OCI-LY1 (cell line): ENCODE measurements around the gene OSBPL3.
A peak's percentile ranks its signal among the peaks of the same experiment; 100 is the strongest.

ENCODE experiments used
- H2AFZ ChIP-seq: fragments of 200-600 bp; sonication (generic), shearing (Covaris generic); 2 replicates; pipeline ENCODE4 v1.6.0; 2014; ENCODE audit warnings: antibody characterized with exemption, mild to moderate bottlenecking, low read length
- H3F3A ChIP-seq: fragments of 200-600 bp; sonication (generic), shearing (Covaris generic); 2 replicates; pipeline ENCODE4 v1.6.0; 2014; ENCODE audit warnings: mild to moderate bottlenecking, antibody characterized with exemption, low read length, moderate library complexity; ENCODE audit not compliant: insufficient read depth
- H3K27ac ChIP-seq: fragments of 200-600 bp; sonication (generic); 2 replicates; pipeline ENCODE4 v1.5.1; 2014; ENCODE audit warnings: low read length, mixed run types, mild to moderate bottlenecking, low read depth; ENCODE audit not compliant: poor library complexity, severe bottlenecking
- H3K27me3 ChIP-seq: fragments of 200-600 bp; sonication (generic); 2 replicates; pipeline ENCODE4 v1.6.0; 2014; ENCODE audit warnings: antibody characterized with exemption, mild to moderate bottlenecking, low read length, moderate library complexity; ENCODE audit not compliant: insufficient read depth
- H3K36me3 ChIP-seq: fragments of 200-600 bp; sonication (generic); 2 replicates; pipeline ENCODE4 v1.6.1; 2014; ENCODE audit warnings: mild to moderate bottlenecking, antibody characterized with exemption, low read length, moderate library complexity, mixed read lengths; ENCODE audit not compliant: insufficient read depth
- H3K4me1 ChIP-seq: fragments of 200-600 bp; sonication (generic); 2 replicates; pipeline ENCODE4 v1.5.1; 2014; ENCODE audit warnings: mild to moderate bottlenecking, low read length, moderate library complexity; ENCODE audit not compliant: insufficient read depth, severe bottlenecking
- H3K4me2 ChIP-seq: fragments of 200-600 bp; sonication (generic), shearing (Covaris generic); 2 replicates; pipeline ENCODE4 v1.6.1; 2014; ENCODE audit warnings: low read length
- H3K4me3 ChIP-seq: fragments of 200-600 bp; sonication (generic); 2 replicates; pipeline ENCODE4 v1.5.1; 2014; ENCODE audit warnings: low read length, low read depth, mild to moderate bottlenecking, mixed read lengths; ENCODE audit not compliant: poor library complexity, severe bottlenecking
- H3K79me2 ChIP-seq: fragments of 200-600 bp; shearing (Covaris generic); 2 replicates; pipeline ENCODE4 v1.6.1; 2016; ENCODE audit warnings: mixed run types, low read length, mixed read lengths; ENCODE audit not compliant: insufficient read depth
- H3K9ac ChIP-seq: fragments of 200-600 bp; sonication (generic), shearing (Covaris generic); 2 replicates; pipeline ENCODE4 v1.6.1; 2014; ENCODE audit warnings: mild to moderate bottlenecking, low read length, mixed read lengths
- H3K9me2 ChIP-seq: fragments of 200-600 bp; sonication (generic), shearing (Covaris generic); 2 replicates; pipeline ENCODE4 v1.6.1; 2014; ENCODE audit warnings: low read depth, mild to moderate bottlenecking, low read length, mixed read lengths
- H3K9me3 ChIP-seq: fragments of 200-600 bp; shearing (Covaris generic); 2 replicates; pipeline ENCODE4 v1.6.1; 2014; ENCODE audit warnings: low read length, mixed read lengths
- H4K20me1 ChIP-seq: fragments of 200-600 bp; sonication (generic), shearing (Covaris generic); 2 replicates; pipeline ENCODE4 v1.6.0; 2016; ENCODE audit warnings: mild to moderate bottlenecking, low read length; ENCODE audit not compliant: insufficient read depth
- CTCF ChIP-seq: fragments of 200-600 bp; sonication (generic), shearing (Covaris generic); IDR thresholded peaks from 2 replicates; pipeline ENCODE4 v1.5.1; 2017; ENCODE audit warnings: mild to moderate bottlenecking, antibody characterized with exemption, low read length, moderate library complexity, mixed read lengths
- EZH2 ChIP-seq: fragments of 200-600 bp; sonication (generic), shearing (Covaris generic); IDR thresholded peaks from 2 replicates; pipeline ENCODE4 v1.8.0; 2017; ENCODE audit warnings: borderline replicate concordance, mixed run types, mild to moderate bottlenecking, antibody characterized with exemption, low read length, moderate library complexity, mixed read lengths

The OSBPL3 gene

GRCh38 chr7:24991353-24991752, 11.4 kb upstream of the OSBPL3 start:
- Histone ChIP-seq H3K4me2 (no peak overlapping the region), H3K36me3 (no peaks in the 10 kb centered on the region), H2AFZ (no peak overlapping the region)

GRCh38 chr7:24987331-24987842, 7.4 kb upstream of the OSBPL3 start:
- H3K4me1 ChIP-seq, result peaks cover 7% of the 10 kb centered on the region
- no peak for TF ChIP-seq CTCF
- H3K27ac ChIP-seq, result no peak overlapping the region
- H2AFZ ChIP-seq, result no peak overlapping the region
- H3K79me2 ChIP-seq, result no peaks in the 10 kb centered on the region
- no peaks in the 10 kb centered on the region for H3K27me3 ChIP-seq
- no peak overlapping the region for H3K4me2 ChIP-seq
- no peak overlapping the region for H3K9ac ChIP-seq
- no peaks in the 10 kb centered on the region; the same call in 1 of the 2 replicates for H3K36me3 ChIP-seq
- H3K9me2 ChIP-seq, result no peaks in the 10 kb centered on the region
- H3K9me3 ChIP-seq, result 0 out of 2 replicates have a peak, but pooled peaks cover 3% of the 10 kb centered on the region
- no peaks in the 10 kb centered on the region for H3F3A ChIP-seq
- no peak overlapping the region for H3K4me3 ChIP-seq
- no peaks in the 10 kb centered on the region for H4K20me1 ChIP-seq

More at GRCh38 chr7:24991353-24991752, 11.4 kb upstream of the OSBPL3 start:
- Histone ChIP-seq H3K9me3 (no peaks in the 10 kb centered on the region), H3K4me1 (no peaks in the 10 kb centered on the region), H3K27ac (no peak overlapping the region), H3K79me2 (no peaks in the 10 kb centered on the region), H3K27me3 (no peaks in the 10 kb centered on the region; the same call in 1 of the 2 replicates), H3F3A (no peaks in the 10 kb centered on the region), H3K9me2 (no peaks in the 10 kb centered on the region), H3K4me3 (no peak overlapping the region), H4K20me1 (no peaks in the 10 kb centered on the region), H3K9ac (no peak overlapping the region)
- TF ChIP-seq CTCF, result no peak
- no peak for TF ChIP-seq EZH2

GRCh38 chr7:24982917-24983316, 2.9 kb upstream of the OSBPL3 start:
- Histone ChIP-seq H3K9ac (no peak overlapping the region), H3K27ac (peak overlapping the region; percentile 54), H3K9me3 (0 out of 2 replicates have a peak, but pooled peaks cover 3% of the 10 kb centered on the region), H2AFZ (no peak overlapping the region), H4K20me1 (no peaks in the 10 kb centered on the region), H3K4me3 (no peak overlapping the region), H3K4me2 (peak overlapping the region; percentile 89; the same call in 1 of the 2 replicates), H3K4me1 (peaks cover 34% of the 10 kb centered on the region), H3K9me2 (no peaks in the 10 kb centered on the region), H3F3A (no peaks in the 10 kb centered on the region), H3K79me2 (peaks cover 19% of the 10 kb centered on the region), H3K36me3 (peaks cover 7% of the 10 kb centered on the region), H3K27me3 (no peaks in the 10 kb centered on the region)
- TF ChIP-seq EZH2 (no peak), CTCF (peak; percentile 61)
